HG02885 (cell line): ENCODE measurements around the gene POFUT2.
"Not testable (repeated sequence)": the region's sequence is repeated elsewhere in the genome, so short reads cannot be mapped to it uniquely, and the experiment has no call there.

ENCODE experiments used
- ATAC-seq: cut with Tn5 transposase; IDR thresholded peaks from one replicate; pipeline ENCODE4 v1.9.1; 2021; ENCODE audit warnings: mild to moderate bottlenecking; ENCODE audit not compliant: unreplicated experiment, poor library complexity

Gene POFUT2

DNA sequence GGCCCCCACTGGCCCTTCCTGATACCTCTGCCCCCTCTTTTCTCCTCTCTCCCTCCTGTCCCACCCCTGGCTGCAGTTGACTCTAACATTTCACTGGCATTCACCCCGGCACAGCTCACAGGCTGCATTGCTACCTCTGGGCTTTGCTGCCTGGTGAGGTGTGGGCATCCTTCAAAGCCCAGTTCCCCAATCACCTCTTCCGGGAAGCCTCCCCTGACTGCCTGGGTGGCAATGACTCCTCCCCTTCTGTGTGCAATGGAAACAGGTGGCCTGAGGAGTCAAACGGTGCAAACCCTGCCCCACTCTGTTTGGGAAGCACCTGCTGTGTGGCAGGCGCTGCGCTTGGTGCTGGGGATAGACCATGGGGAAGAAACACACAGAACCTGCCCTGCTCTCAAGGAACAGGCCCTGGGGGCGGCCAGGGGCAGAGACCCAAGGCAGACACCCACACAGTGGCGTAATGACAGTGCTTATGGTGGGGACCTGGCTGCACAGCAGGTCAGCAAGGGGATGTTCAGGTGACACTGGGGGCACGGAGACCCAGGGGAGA, 39.3 kb upstream of the POFUT2 start:
- no peak for ATAC-seq

DNA sequence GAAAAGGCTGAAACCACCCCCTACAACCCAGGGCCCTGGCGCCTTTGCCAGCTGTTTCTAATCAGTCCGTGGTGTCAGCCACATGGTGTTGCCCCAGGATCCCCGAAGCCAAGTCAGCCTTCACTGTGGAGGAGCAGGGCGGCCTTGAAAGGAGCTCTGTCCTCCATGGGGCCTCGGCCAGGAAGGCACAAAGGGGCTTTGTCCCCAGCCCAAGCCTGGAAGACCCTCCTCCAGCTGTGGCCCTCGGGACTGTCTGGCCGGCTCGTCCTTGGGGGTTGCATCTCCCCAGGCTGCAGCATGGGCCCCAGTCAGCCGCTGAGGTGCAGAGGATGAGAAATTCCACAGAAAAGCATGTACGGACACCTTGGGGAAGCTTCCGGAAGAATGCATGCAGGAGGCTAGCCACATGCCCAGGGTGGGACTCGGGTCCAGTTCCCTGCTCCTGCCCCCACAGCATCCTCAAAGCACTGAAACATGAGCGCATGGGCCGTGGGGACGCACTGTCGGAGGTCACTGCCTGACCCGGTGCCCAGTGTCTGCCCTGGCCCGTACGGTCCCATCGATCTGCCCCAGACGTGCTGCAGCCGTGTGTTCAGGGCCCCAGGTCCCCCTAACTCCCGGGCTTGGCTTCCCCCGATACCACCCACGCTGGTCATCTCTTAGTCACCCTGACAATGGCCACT, 38.6 kb upstream of the POFUT2 start:
- no peak for ATAC-seq

DNA sequence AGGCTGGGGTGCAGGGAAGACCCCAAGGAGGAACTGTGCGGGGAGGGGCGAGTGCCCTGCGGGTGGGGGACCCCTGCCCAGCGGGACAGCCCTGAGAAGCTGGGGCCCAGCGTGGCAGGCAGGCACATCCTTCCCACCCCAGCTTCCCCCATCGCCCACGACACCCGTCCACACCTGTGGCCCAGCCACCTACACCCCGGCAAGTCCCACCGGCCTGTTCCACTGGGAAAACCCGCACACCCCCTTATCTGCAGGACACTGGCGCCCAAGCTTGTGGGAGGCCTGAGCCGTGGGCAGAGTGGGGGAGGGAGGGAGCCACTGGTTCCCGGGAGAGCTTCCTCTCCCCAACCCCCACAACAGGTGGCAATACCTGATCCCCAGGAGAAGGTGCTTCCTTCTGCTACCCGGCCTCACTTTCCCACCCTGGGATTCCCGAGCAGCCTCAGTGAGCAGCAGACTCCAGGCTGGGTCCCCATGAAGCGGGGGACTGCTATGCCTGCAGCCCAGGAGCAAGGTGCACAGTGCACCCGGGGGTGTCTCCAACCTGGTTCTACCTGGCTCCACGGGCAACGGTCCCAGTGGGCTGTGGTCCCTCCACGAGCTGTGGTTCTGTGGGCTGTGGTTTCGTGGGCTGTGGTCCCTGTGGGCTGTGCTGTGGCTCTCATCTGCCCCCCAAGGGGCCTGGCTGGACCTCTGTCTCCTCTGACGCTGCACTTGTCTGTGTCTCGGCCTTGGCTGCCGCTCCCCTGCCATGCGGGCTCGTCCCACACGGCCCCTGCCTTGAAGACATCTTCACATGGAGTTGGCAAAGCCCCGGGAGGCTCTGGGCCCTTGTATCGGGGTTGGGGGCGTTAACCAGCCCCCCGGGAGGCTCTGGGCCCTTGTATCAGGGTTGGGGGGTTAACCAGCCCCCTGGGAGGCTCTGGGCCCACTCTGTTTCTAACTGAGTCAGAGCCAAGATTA, 37.8 kb upstream of the POFUT2 start:
- ATAC-seq, result no peak

DNA sequence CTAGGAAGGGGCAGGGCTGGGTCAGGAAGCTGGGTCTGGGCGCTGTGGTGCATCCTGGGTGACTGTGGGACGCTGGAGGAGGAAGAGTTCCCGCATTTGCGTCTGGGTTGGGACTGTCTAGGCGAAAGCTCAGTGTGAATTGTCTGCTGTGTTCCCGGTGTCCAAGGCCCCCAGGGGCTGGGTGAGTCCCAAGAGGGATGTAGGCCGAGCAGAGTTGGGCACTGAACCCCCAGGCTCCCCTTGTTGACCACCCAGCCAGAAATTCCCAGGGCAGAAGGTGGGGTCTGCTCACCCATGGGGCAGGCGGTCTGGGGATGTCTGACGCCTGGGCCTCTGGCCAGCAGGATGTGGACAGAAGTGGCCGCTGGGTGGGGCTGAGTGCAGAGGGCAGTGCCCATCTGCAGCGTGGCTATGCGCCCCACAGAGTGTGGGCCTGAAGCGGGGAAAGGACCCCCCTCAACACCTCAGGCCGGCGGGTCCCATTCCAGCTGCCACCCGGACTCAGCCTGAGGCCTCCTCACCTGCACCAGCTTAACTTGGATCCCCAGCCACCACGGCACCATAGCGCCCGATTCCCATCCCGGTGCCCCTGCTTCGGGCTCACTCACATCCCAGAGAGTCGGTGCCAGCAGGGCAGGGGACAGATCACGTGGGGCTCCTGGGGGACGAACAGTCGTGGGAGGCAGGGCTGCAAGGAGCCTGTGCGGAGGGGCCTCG, 37.0 kb upstream of the POFUT2 start:
- no peak for ATAC-seq

DNA sequence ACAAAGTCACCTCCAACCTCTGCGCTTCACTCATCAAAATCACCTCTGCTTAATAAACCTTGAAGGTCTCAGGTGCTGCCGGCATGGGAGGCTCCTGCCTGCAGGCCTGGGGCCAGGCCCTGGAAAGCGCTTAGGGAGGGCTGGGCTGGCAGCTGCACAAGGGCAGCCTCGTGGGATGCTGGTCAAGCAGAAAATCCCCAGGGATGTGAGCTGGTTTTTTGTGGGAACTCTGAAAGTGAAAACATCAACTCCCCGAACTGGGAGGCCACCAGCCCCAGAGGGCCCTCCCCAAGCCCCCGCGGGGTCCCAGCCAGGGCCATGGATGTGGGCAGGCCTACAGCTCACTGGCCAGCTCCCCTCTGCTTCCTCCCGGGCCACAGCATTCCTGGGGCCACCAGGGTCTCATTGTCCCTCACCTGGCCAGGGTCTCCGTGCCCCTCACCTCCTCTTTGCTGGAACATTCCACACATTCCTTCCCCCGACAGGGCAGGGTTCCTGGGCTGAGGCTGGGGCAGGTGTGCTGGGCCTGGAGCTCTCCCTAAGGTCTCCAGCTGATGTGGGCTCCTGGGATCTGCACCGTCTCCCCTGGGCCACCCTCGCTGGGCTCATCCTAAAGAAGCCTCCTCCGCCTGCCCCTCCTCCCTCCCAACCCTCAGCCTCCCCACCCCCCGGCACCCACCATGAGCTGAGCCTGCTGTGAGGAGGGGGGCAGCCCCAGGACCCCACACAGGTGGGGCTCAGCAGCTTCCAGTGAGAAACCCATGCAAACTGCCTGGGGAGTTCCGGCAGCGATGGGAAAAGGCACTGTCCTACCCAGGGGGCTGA, 36.0 kb upstream of the POFUT2 start:
- no peak for ATAC-seq

DNA sequence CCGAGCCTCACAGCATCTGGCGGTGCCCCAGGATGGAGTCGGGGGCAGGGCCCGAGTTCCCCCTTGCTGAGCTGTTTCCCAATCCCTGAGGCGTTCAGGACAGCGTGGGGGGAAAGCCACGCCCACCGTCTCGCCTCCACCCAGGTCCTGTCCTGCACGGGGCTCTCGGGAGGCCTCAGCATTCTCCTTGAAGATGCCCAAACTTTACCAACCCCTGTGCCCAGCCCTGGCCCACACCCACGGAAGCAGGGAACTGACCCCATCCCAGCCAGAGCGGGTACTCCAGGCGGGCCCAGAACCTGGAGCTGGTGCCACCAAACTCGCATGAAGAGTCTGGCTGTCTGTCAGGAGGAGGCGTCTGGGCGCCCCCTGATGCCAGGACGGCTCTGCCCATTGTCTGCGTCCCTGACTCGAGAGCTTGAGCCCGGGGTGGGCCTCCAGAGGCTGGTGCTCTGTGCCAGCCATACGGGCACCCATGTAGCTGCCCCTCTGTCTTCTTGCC, 35.3 kb upstream of the POFUT2 start:
- ATAC-seq, result no peak

DNA sequence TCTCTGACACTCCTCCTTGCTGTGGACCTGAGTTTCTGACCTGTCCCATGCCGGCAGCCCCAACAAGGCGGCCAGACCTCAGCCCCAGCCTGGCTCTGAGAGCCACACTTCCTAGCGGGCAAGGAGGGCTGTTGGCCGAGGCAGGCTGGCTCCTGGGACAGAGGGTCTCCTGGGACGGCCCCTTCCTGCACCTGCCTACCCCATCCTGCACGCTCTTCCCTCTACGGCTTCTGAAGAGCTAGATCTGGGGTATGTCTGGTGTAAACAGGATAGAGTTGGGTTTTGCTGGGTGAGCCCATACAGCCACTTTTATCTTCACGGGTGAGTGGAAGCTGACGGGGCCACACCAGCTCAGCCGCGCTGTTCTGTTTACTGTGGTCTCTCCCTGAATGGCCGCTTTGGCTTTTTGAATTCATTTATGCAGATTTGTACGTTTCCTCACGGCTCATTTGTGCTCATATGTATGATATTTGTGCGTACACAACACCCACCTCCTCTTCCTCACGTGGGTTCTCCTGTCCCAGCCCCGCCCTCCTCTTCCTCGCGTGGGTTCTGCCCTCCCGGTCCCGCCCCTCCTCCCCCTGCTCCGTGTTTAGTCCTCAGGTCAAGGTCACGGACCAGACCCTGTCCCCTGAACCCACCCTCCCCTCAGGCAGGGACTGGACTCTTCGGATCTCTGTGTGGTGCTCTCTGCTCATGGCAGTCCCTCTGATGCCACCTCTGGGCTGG, 34.7 kb upstream of the POFUT2 start:
- ATAC-seq, result no peak

DNA sequence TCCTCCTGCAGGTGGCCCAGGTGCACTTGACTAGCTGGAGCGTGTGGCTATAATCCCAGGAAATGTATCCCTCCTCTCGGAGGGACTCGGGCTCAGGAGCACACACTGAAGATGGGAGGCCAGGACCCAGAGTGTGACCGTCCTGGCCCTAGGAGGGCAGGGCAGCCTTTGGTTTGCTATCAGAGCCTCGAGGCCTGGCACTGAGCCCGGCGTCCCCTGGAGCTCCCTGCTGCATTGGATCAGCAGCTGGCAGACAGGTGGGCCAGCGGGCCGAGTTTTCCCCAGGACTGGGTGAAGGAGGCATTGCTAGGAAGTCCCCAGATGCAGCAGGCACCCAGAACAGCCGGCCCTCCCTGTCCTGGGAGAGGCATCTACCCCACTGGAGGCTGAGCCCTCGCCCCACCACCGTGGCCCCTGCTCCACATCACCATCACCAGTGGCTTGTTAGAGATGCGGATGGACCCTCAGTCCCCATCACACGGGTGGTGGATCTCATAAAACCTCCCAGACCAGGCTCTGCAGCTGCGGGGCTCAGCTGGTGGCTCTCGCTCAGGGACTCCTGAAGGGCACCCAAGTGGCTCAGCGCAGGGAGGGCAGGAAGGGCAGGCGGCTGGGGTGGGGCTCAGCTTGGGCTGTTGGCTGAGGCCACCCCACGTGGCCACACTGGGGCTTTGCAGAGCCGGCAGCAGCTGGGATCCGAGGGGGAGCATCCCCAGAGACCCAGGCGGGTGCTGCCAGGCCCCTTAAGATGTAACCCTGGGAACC, 32.7 kb upstream of the POFUT2 start:
- no peak for ATAC-seq

DNA sequence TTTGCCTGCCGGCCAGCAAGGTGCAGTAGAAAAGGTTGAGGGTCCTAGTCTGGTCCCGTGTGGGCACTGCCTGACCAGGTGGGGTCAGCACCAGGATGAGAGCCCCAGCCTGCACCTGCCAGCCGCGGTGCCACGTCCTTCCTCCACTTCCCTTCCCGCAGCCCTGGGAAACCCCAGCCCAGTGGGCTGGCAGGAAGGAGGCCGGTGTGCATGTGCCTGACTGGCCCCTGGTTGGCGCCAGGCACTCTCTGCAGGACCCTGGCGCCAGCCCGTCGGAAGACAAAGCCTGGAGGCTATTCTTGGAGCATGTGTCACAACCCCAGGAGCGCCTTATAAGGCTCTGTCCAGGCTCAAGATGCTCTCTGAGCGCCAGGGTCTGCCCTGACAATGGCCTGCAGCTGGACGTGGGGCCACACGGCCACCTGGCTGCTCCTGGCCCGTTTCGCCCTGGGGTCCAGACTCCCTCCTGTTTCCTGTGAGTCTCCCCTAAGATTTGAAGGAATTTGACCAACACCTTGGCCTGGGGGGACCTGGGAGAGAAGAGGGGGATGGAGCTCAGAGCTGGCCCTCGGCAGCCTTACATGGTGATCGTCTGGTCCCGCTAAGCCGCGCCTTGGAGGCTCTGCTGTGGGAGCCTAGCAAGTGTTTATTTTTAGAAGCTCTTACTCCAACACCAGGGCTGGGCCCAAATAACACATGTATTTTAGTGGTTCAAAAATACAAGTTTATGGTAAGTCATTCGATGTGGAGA, 31.9 kb upstream of the POFUT2 start:
- no peak for ATAC-seq

DNA sequence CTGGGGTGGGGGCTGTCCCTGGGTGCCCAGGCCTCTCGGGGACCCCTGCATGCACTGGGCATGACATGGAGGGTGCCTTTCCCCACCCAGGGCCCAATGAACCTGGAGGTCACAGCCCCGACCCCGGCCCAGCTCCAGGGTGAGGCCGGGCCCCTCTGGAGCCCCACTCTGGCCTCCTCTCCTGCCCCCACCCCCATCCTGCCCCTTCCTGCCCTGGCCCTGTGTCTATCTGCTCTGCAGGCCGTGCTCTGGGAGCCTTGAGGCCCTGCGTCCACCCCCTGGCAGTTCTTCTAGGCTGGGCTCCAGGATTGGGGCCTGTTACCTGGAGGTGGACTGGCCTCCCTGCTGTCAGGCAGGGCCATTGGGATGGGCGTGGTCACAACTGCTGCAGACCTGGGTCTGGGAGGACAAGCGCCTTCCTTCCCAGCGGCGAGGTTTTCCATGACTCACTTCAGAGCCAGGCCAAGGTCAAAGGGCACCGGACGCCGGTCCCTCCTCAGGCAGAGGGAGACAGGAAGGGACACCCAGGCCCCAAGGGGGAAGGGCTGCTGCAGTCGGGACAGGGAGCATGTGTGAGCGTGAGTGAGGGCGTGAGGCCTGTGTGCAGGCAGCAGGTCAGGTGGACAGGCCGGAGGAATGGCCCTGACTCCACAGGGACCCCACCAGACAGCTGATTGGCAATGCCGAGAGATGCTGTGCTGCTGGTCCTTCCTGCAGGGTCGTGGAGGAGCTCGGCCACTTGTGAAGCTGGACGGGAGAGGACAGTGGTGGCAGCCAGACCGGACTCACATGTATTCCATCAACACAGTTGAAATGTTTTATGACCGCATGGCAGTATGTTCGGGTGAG, 31.1 kb upstream of the POFUT2 start:
- ATAC-seq, result no peak

DNA sequence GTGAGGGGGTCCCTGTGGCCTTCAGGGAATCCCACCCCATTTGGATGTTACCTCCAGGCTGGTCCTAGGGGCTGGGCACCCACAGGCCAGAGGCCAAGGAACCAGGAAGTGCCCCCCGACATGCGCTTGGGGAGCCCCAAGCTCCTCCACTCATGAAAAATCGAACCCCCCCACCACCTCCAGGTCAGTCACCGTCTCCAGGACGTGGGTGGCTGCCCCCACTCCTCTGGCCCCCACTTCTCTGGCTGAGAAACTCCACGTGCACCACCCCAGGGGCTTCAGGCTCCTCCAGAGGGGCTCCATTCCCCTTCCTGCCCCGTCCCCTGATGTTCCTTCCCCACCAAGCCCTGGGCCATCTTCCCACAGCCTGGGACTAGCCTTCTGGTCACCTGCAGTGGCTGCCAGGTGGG, 30.5 kb upstream of the POFUT2 start:
- no peak for ATAC-seq

DNA sequence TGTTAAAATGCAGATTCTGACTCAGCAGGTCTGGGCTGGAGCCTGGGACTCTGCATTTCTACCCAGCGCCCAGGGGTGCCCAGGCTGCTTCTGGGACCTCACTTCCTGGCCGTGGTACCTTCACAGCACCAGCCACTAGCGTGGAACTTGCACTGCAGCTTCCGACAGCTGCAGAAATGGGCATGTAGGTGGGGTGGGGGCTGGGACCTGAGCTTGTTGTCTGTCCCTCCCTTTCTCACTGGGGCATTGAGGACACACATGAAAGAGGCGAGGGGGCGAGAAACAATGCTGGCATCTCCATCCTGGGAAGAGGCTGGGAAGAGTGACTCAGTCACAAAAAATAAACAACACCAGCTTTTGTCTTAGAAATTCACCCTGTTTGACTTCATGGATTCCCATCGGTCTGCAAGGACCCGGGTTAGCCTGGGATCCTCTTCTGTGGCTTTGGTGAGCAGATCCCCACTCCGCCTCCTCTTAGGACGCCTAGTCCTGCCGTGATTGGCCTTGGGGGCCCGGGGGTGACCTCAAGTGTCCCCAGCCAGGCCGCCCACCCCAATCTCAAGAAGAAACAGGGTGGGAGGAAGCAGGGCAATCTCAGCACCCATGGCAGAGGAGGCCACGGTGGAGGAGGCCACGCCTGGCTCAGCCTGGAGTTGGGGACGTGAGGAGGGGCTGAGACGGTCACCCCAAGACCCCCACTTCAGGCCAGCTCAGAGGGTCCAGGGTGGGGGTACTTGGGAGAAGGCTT, 29.9 kb upstream of the POFUT2 start:
- no peak for ATAC-seq

DNA sequence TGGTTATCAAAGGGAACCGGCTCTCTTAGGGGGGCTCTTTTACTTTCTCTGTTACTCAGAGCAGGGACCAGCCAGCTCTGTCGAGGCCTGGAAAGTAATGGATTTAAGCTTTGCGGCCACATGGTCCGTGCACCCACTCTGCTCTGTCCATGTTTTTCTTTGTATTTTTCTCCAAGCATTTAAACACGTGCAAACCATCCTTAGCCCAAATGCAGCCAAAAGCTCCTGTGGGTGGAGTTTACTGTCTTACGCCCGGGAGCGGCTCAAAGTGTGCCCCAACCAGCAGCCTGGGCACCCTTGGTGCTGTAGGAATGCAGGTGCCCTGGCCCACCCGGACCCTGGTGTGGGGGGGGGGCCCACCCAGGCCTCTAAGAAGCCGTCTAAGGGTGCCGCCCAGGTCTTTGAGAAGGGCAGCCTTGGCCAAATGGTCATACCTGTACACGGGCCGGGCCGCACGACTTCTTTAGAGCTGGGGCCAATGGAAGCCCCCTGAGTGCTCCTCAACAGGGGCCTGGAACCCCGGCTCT, 29.2 kb upstream of the POFUT2 start:
- no peak for ATAC-seq

DNA sequence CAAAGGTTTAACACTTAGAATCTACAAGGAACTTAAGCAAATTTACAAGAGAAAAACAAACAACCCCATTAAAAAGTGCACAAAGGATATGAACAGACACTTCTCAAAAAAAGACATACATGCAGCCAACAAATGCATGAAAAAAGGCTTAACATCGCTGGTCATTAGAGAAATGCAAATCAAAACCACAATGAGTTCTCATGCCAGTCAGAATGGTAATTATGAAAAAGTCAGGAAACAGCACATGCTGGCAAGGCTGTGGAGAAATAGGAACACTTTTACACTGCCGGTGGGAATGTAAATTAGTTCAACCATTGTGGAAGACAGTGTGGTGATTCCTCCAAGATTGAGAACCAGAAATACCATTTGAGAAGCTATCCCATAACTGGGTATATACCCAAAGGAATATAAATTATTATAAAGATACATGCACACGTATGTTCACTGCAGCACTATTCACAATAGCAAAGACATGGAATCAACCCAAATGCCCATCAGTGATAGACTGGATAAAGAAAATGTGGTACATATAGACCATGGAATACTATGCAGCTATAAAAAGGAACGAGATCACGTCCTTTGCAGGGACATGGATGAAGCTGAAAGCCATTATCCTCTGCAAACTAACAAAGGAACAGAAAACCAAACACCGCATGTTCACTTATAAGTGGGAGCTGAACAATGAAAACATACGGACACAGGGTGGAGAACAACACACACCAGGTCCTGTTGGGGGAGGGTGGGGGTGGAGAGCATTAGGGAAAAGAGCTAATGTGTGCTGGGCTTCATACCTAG, 28.2 kb upstream of the POFUT2 start:
- ATAC-seq, result not testable (repeated sequence)

DNA sequence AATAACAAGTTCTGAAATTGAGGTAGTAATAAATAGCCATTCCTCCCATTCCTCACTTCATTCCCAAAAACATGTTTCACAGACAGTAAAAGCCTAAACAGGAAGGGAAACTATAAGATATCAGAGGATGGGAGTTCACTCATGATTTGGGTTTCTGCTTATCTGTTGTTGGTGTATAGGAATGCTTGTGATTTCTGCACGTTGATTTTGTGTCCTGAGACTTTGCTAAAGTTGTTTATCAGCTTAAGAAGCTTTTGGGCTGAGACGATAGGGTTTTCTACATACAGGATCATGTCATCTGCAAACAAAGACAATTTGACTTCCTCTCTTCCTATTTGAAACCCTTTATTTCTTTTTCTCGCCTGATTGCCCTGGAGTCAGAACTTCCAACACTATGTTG, 26.0 kb upstream of the POFUT2 start:
- ATAC-seq, result no peak
